Progenitor cell of endocrine pancreas (in vitro differentiated cells): ENCODE data around the gene CHCHD3. TPM values are rescaled to one million over a fixed set of nuclear protein-coding genes. Genes with fewer than 3 reads are reported as not detected.

Source experiments
- DNase-seq: peaks from one replicate; pipeline ENCODE4 v3.0.0; 2021; ENCODE audit warnings: low spot score; ENCODE audit not compliant: unreplicated experiment
- H3K27ac Mint-ChIP-seq: 2 replicates; pipeline ENCODE4 v1.8.0; 2021; ENCODE audit warnings: mild to moderate bottlenecking, moderate library complexity, mixed read lengths
- H3K27me3 Mint-ChIP-seq: 2 replicates; pipeline ENCODE4 v1.8.0; 2021; ENCODE audit warnings: mixed read lengths
- H3K36me3 Mint-ChIP-seq: 2 replicates; pipeline ENCODE4 v1.8.0; 2022; ENCODE audit warnings: mixed read lengths; ENCODE audit not compliant: insufficient read depth
- H3K4me1 Mint-ChIP-seq: 2 replicates; pipeline ENCODE4 v1.8.0; 2021; ENCODE audit warnings: low read depth, mixed read lengths
- H3K4me3 Mint-ChIP-seq: 2 replicates; pipeline ENCODE4 v1.8.0; 2021; ENCODE audit warnings: low read depth, mild to moderate bottlenecking, moderate library complexity, mixed read lengths
- H3K9me3 Mint-ChIP-seq: 2 replicates; pipeline ENCODE4 v1.8.0; 2021; ENCODE audit warnings: low read depth, mixed read lengths
- CTCF ChIP-seq: fragments of 200-600 bp; sonication (generic); IDR thresholded peaks from one replicate; pipeline ENCODE4 v1.5.0; 2021; ENCODE audit warnings: antibody characterized with exemption, mild to moderate bottlenecking; ENCODE audit not compliant: unreplicated experiment
- total RNA-seq: library from RNA; stranded (reverse); gene quantifications from 2 replicates; pipeline ENCODE4 v1.2.1, GENCODE V29; 2021

The CHCHD3 gene
- total RNA-seq, 1 donor from 2014 or later: 67.3 TPM

- Mint-ChIP-seq H3K27me3 (no peaks in the 10 kb centered on the region), H3K4me3 (no peak overlapping the region), H3K4me1 (peaks cover 39% of the 10 kb centered on the region), H3K27ac (no peak overlapping the region), H3K36me3 (no peaks in the 10 kb centered on the region), H3K9me3 (no peaks in the 10 kb centered on the region)
- no peak for DNase-seq
- no peak for TF ChIP-seq CTCF
These were observed 80.2 kb downstream of the CHCHD3 start for GRCh38 chr7:133001727-133002126.

DNA sequence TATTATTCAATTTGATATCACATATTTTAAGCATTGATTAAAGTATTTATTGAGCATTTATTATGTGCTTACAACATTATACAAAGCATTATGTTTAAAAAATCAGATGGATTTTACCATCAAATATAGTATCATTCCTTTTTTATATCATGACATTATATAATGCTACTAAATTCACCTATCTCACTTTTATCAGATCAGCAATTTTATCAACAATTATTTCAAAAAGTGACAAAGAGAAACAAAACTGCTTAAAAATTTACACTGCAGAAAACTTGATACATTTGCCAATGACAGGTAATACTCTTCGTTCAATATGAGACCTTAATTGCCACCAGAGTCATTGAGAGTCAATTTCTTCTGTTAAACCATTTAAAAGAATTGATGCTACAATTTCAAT is 82.0 kb downstream of the CHCHD3 start:
- H3K9me3 Mint-ChIP-seq: no peaks in the 10 kb centered on the region
- H3K36me3 Mint-ChIP-seq: no peaks in the 10 kb centered on the region
- H3K4me1 Mint-ChIP-seq: peaks cover 45% of the 10 kb centered on the region
- H3K27ac Mint-ChIP-seq: no peak overlapping the region
- DNase-seq: no peak
- H3K27me3 Mint-ChIP-seq: no peaks in the 10 kb centered on the region
- no peak for TF ChIP-seq CTCF
- no peak overlapping the region for H3K4me3 Mint-ChIP-seq

GRCh38 chr7:132998763-132999162 is 83.1 kb downstream of the CHCHD3 start:
- no peaks in the 10 kb centered on the region for H3K27me3 Mint-ChIP-seq
- no peak overlapping the region for H3K27ac Mint-ChIP-seq
- H3K9me3 Mint-ChIP-seq: no peaks in the 10 kb centered on the region
- no peak for DNase-seq
- no peaks in the 10 kb centered on the region for H3K36me3 Mint-ChIP-seq
- no peak for TF ChIP-seq CTCF
- H3K4me1 Mint-ChIP-seq: peaks cover 43% of the 10 kb centered on the region
- no peak overlapping the region for H3K4me3 Mint-ChIP-seq

GRCh38 chr7:132997505-132997904 is 84.4 kb downstream of the CHCHD3 start:
- TF ChIP-seq CTCF: no peak
- Mint-ChIP-seq H3K36me3 (no peaks in the 10 kb centered on the region), H3K4me3 (no peak overlapping the region), H3K27me3 (no peaks in the 10 kb centered on the region), H3K9me3 (no peaks in the 10 kb centered on the region), H3K27ac (no peak overlapping the region), H3K4me1 (peaks cover 36% of the 10 kb centered on the region)
- DNase-seq: no peak

GRCh38 chr7:132996581-132997242 is 85.2 kb downstream of the CHCHD3 start:
- H3K27me3 Mint-ChIP-seq: no peaks in the 10 kb centered on the region
- H3K4me1 Mint-ChIP-seq: peaks cover 36% of the 10 kb centered on the region
- no peak for TF ChIP-seq CTCF

More at GRCh38 chr7:132996581-132997242, 85.2 kb downstream of the CHCHD3 start:
- H3K9me3 Mint-ChIP-seq: no peaks in the 10 kb centered on the region
- no peak overlapping the region for H3K4me3 Mint-ChIP-seq
- DNase-seq: no peak
- H3K27ac Mint-ChIP-seq: no peak overlapping the region
- no peaks in the 10 kb centered on the region for H3K36me3 Mint-ChIP-seq
